Body of pancreas (tissue), 4 donors: ENCODE data around the gene DYSF.

Source experiments
- CTCF ChIP-seq, 7 experiments: fragments of 450-650 bp in 4 of 7; fragments of 200-600 bp in 3 of 7; sonication (generic) in 3 of 7; IDR thresholded peaks; one replicate each; pipeline ENCODE4 v1.5.1; 2016 to 2019; ENCODE audit warnings: antibody characterized with exemption in 7 of 7
- POLR2A ChIP-seq, 3 donors: fragments of 450-650 bp; IDR thresholded peaks; one replicate each; pipeline ENCODE4 v1.6.1; 2016; ENCODE audit warnings: antibody characterized with exemption in 3 of 3, mild to moderate bottlenecking in 2 of 3

DNA sequence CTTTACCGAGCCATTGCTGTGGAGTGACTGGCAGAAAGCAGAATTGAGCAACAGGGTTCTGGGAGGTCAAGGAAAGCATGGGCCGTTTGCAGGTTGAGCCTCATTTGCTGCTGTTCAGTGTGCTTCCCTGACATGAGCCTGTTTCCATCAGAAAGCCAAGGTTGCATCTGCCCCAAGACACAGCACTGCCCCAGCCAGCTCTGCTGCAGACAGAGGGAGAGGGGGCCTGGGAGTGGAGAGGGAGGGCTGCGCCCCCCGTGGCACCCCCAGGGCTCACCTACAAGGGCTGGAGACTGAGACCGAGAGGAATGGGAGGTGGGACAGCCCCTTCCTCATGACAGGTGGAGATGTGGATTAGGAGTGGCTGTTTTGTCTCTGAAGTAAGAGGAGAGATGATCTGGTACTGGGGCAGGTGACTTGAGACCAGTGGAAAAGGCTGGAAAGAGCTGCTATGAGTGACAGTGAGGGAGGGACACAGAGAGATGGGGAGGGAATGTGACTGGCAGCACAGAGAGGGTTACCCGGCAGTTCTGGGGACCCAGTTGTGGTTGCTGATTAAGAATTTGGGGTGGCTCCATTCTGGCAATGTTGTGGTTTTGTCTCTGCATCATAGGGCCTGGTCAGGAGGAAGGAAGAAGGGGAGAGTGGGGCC, 218.0 kb downstream of the DYSF start:
- TF ChIP-seq CTCF (IDR thresholded peaks at IDR 0.05) (no peak), POLR2A (IDR thresholded peaks at IDR 0.05) (no peak)
